ENCODE measurements around the gene CHMP6.

The CHMP6 gene

GRCh38 chr17:81043319-81043724 is 51.7 kb downstream of the CHMP6 start:
- DNase-seq (ENCODE audit: low read depth in 2 of 2), result no peak

GRCh38 chr17:81043725-81044427 is 52.2 kb downstream of the CHMP6 start:
- no peak for DNase-seq (ENCODE audit: low read depth in 2 of 2)

- no peak for DNase-seq (ENCODE audit: low read depth in 2 of 2)
These were observed 52.8 kb downstream of the CHMP6 start for GRCh38 chr17:81044428-81044763.

GRCh38 chr17:81044764-81045589 is 53.3 kb downstream of the CHMP6 start:
- no peak for DNase-seq (ENCODE audit: low read depth in 2 of 2)

GRCh38 chr17:81045590-81046095 is 54.0 kb downstream of the CHMP6 start:
- no peak for DNase-seq (ENCODE audit: low read depth in 2 of 2)

GRCh38 chr17:81046132-81046769 is 54.6 kb downstream of the CHMP6 start:
- no peak for DNase-seq (ENCODE audit: low read depth in 2 of 2)

- DNase-seq (ENCODE audit: low read depth in 2 of 2), result no peak
These were observed 55.2 kb downstream of the CHMP6 start for GRCh38 chr17:81046770-81047359.

- DNase-seq (ENCODE audit: low read depth in 2 of 2), result no peak
These were observed 57.3 kb downstream of the CHMP6 start for GRCh38 chr17:81048827-81049371.

- DNase-seq (ENCODE audit: low read depth in 2 of 2), result no peak
These were observed 57.8 kb downstream of the CHMP6 start for GRCh38 chr17:81049372-81049911.

Data from activated CD8-positive, alpha-beta memory T cell treated with anti-CD3 and anti-CD28 coated beads for 4 hours (primary cell).